Glomerular visceral epithelial cell (primary cell): Measurements from ENCODE around the gene PEAK1.
"Not testable (repeated sequence)": the region's sequence is repeated elsewhere in the genome, so short reads cannot be mapped to it uniquely, and the experiment has no call there.

Source experiments
- DNase-seq: peaks from one replicate; pipeline ENCODE4 v3.0.0-alpha.2; 2016; ENCODE audit errors: extremely low spot score

Gene PEAK1

DNA sequence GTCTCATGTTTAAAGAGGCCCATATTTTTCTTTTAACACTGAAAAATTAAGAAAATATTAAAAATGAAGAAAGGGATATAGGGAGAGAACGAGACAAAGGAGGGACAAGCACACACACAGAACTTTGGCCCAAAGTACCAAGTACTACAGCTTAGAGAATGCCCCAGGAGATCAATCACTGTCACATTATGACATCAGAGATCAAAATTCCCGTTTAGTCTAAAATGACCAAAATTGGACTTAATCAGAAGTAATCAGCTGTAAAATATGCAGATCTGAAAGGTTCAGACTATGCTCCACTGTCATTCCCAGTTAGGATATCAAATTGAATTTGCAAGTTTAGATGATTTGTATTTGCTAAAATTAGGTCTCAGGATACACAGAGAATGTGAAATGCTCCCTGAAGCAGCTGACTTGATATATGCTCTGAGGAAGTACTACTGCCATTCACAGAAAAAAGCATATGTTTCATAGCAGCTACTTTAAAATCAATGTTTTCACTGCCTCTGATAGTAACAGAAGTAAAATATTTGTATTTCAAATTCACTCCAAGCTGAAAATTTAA, 123.0 kb downstream of the PEAK1 start:
- no peak for DNase-seq

DNA sequence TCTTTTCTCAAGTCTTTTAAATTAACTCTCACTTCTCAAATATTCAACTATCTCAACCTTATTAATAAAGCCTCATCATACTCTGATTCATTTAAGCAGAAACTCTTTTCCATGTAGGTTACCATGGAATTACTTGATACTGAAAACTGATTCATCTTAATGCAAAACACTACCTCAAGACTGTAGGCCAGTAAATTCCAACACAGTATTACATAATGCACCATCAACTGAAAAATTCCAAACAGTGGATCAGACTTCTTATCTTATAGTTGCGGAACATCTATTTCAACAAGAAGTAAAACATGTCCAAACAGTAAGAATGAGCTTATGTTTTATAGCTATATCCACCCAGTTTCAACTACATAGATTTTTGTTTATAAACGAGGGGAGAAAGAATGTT, 124.5 kb downstream of the PEAK1 start:
- no peak for DNase-seq

- no peak for DNase-seq
Measured at GRCh38 chr15:77292969-77293558, 126.8 kb downstream of the PEAK1 start.

DNA sequence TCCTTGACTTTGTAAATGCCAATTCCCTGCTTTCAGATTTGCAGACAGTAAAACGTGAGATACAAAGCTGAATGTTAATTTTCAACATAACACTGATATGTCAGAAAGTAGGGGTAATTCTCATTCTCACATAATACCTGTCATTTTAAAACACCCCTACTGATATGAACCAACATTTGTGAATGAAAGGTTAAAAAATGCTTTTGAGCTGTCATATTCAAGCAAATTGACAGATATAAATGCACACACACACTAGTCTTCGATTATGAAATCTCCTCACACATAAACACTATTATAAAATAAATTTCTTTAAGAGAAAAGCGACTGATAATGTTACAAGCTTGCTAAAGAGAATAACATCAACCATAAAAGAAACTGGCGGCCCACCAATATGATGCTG, 128.8 kb downstream of the PEAK1 start:
- no peak for DNase-seq

DNA sequence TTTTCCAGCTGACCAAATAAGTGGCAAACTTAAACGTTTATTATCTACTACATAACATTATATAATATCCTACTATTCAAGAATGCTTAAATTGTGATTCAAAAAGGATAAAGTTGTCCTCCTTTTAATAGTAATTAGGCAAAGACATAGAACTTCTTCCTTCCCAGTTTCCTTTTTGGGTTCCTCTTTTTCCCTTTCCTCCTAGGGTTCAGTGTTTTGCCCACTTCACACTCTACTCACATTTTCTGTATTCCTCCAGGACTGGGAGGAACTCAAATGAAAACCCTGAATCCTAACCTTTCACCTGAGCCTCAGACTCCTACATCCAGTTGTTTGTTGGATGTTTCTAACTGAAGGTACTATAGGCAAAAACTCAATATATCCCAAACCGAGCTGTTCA, 132.5 kb downstream of the PEAK1 start:
- no peak for DNase-seq

GRCh38 chr15:77285057-77285997, 134.6 kb downstream of the PEAK1 start:
- DNase-seq: no peak

- DNase-seq: no peak
Measured at GRCh38 chr15:77282333-77282732, 137.6 kb downstream of the PEAK1 start.

- DNase-seq: no peak
Measured at GRCh38 chr15:77276943-77277342, 143.0 kb downstream of the PEAK1 start.

DNA sequence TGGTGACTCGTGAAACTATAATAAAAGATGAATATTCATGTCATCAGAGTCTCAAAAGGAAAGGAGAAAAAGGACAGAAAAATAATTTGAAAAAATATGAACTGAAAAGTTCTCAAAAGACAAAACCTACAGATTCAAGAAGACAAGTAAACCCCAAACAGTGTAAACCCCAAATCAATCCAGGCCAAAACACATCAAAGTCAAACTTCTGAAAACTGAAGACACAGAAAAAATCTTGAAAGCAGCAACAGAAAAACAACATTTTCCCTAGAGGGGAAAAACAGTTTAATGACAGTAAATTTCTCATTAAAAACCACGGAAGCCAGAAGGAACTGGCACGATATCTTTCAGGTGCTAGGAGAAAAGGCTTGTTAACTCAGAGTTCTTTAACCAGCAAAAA, 143.8 kb downstream of the PEAK1 start:
- DNase-seq: no peak

GRCh38 chr15:77273136-77273535, 146.8 kb downstream of the PEAK1 start:
- not testable (repeated sequence) for DNase-seq

- DNase-seq: no peak
Measured at GRCh38 chr15:77266708-77267386, 153.1 kb downstream of the PEAK1 start.

DNA sequence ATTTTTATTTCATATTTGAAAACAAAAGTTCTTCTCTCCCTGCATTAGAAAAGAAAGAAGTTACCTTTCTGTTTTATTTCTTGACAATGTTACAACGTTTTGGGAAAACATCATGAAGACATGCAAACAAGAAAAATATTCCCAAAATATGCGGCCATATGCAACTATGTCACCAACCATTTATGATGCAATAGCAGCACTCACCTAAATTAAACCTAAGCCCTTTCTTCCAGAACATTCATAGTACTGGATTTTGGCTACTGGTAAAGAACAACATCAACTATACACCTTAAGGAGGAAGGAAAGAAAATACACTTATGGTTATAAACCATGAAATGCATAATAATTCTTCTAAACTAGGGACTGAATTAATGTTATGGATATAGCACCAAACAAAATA, 164.5 kb downstream of the PEAK1 start:
- no peak for DNase-seq

- DNase-seq: no peak
Measured at GRCh38 chr15:77251662-77252061, 168.2 kb downstream of the PEAK1 start.

GRCh38 chr15:77247116-77247515, 172.8 kb downstream of the PEAK1 start:
- DNase-seq: no peak

DNA sequence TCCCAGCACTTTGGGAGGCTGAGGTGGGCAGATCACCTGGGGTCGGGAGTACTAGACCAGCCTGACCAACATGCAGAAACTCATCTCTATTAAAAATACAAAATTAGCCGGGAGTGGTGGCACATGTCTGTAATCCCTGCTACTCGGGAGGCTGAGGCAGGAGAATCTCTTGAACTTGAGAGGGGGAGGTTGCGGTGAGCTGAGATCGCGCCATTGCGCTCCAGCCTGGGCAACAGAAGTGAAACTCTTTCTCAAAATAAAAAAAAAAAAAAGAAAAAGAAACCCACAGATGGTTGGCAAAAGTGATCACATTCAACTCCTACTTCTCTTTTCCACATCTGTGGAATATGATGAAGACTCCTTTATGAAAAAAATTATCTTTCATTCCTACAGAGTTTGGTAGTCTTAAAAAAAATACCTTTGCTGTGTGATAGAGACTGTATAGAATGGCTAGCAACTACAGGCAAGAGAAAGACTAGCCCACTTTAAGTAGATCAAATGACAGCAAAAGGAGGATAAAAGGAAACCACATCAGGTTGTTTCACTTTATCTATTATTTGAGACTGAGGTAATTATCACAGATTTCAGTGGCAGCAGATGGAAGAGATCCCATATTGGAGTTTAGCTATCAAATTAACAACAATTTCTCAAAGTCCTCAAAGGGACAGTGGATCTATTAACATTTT, 176.0 kb downstream of the PEAK1 start:
- DNase-seq: no peak

DNA sequence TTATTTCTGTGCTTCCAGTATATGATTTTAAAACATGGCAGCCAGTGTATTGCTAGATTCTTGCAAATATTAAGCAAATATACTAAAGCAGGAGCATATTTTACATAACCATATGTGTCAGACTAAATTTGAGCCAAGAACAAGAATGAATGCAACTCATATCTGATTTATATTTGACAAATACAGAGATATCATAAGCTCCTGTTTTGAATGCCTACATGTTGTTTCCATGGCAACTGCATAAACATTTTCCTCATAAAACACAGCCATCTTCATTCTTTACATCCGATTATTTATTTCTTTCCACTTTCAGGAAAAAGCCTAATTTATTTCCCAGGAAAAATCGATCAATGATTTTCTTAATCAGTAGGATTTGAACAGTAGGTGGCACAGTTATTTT, 176.8 kb downstream of the PEAK1 start:
- DNase-seq: no peak

DNA sequence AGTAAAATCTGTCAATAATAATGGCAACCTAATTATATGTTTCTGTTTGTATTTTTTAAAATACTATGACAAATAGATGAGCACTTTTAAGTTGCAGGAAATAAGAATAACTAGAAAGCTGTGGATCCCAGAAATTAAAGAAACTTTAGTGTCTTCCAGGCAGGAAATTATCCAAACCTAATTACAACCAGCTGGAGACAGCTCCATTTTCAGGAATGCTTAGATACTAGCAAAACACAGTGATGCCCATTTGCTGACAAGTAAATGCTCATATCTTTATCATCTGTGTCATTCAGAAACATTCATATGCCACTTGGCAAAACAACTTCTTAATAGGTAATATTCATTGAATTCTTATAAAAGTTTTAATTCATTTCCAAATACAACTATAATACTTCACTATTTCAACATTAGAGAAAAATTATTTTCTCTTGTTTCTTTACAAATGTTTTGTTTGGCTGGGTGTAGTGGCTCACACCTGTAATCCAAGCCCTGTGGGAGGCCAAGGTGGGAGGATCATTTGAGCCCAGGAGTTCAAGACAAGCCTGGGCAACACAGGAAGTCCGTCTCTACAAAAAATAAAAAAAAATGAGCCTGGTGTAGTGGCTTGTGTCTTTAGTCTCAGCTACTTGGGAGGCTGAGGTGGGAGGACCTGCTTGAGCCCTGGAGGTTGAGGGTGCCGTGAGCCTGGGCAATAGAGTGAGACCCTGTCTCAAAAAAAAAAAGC, 179.9 kb downstream of the PEAK1 start:
- DNase-seq: no peak

GRCh38 chr15:77235566-77235965, 184.3 kb downstream of the PEAK1 start:
- no peak for DNase-seq

DNA sequence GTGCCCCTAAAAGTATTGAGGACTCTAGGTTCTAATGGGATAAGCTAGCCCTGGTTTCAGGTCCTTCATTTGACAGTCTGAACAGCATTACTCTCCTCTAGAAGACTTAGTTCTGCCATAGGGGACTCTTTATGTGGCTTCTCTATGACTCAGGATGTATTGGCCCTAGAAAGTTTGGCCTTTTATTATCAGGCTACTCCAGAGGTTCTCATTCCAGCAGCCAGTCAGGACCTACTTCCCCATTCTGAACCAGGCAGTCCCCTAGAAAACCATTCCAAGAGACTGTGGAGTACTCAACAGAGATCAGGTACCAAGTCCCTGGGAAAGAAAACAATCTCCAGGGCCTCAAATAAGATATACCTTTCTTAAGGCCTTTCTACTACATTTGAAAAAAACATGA, 191.1 kb downstream of the PEAK1 start:
- no peak for DNase-seq

- no peak for DNase-seq
Measured at GRCh38 chr15:77226652-77227051, 193.3 kb downstream of the PEAK1 start.

DNA sequence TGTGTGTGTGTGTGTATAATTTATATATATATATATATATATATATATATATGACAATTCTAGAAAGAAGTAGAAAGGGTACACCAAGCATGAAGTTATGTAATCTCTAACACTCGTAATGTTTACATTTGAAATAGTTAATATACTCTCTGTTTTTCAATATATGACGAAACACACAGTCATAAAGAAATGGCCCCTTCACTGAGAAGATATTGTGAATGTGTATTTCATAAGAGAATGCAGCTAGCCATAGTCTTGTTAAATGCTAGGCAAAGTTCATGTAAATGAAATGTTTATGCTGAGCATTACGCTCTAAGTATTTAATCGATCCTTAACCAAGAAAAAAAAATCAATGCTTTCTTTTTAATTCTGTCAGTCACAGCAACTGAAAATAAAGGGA, 194.3 kb downstream of the PEAK1 start:
- DNase-seq: no peak
